Measurements from ENCODE around the gene NR3C2. TPM values are rescaled to one million over a fixed set of nuclear protein-coding genes. Genes with fewer than 3 reads are reported as not detected.

NR3C2 gene
- total and polyA plus RNA-seq, 2 of the 4 experiments (the other 2 are of a cell fraction), result 1.1 to 2.3 TPM

GRCh38 chr4:148481636-148482035, 39.4 kb upstream of the NR3C2 start:
- no peaks in the 10 kb centered on the region for H3K27me3 ChIP-seq (ENCODE audit: control insufficient read depth, insufficient read depth, low read length)
- no peak overlapping the region for H3K4me3 ChIP-seq (ENCODE audit: insufficient read depth, low read depth, low read length)
- in situ Hi-C loops (cut with MboI; ENCODE audit: low sequenced_read_pairs) (no loop called here), intact Hi-C loops (cut with micrococcal nuclease) (no loop called here), dilution Hi-C loops (cut with HindIII; ENCODE audit: low sequenced_read_pairs, unreplicated experiment) (no loop called here)
- ATAC-seq (ENCODE audit: low read depth) (no peak), DNase-seq (no peak)
- H2BK20ac ChIP-seq (ENCODE audit: low read depth, low read length), result no peak overlapping the region
- no TSS peak for BruUV-seq (replicated peaks)
- no peaks in the 10 kb centered on the region for H3K9me1 ChIP-seq (ENCODE audit: insufficient read depth, low read length)
- H3K56ac ChIP-seq (ENCODE audit: extremely low read depth, insufficient read depth, low read length), result no peak overlapping the region
- H2BK5ac ChIP-seq (ENCODE audit: low read depth, low read length, poor library complexity, severe bottlenecking), result no peak overlapping the region
- no peaks in the 10 kb centered on the region for H3K4me1 ChIP-seq (ENCODE audit: control insufficient read depth, insufficient read depth, low read length)
- H3K14ac ChIP-seq (replicated peaks; ENCODE audit: low read depth, low read length), result no peak overlapping the region
- H4K91ac ChIP-seq (ENCODE audit: insufficient read depth, low read depth, low read length), result no peak overlapping the region
- H2BK120ac ChIP-seq (ENCODE audit: low read depth, low read length), result no peak overlapping the region
- no peak overlapping the region for H4K5ac ChIP-seq (ENCODE audit: low read depth, low read length)
- H3K79me1 ChIP-seq (ENCODE audit: low read depth in 1 of 2, low read length in 2 of 2), result no peaks in the 10 kb centered on the region
- no peak overlapping the region for H3K4ac ChIP-seq (ENCODE audit: low read depth, low read length)
- H3K9ac ChIP-seq (ENCODE audit: low read depth, low read length), result no peak overlapping the region
- H3K4me2 ChIP-seq (ENCODE audit: low read depth, low read length), result no peak overlapping the region
- H3K18ac ChIP-seq (ENCODE audit: low read depth, low read length), result no peak overlapping the region
- no peak overlapping the region for H4K8ac ChIP-seq (ENCODE audit: low read depth in 2 of 2, low read length in 2 of 2)
- no peak overlapping the region for H2AK5ac ChIP-seq (ENCODE audit: low read depth, low read length)
- TF ChIP-seq RFX5 (IDR thresholded peaks at IDR 0.05; ENCODE audit: low read depth, low read length) (no peak), RAD21 (IDR thresholded peaks at IDR 0.05; ENCODE audit: low read length) (no peak), MXI1 (IDR thresholded peaks at IDR 0.05; ENCODE audit: borderline replicate concordance, low read depth, low read length) (no peak), RCOR1 (IDR thresholded peaks at IDR 0.05; ENCODE audit: insufficient replicate concordance, low read length) (no peak)
- H3K9me3 ChIP-seq (ENCODE audit: control insufficient read depth, insufficient read depth, low read length), result no peaks in the 10 kb centered on the region
- no peak overlapping the region for H2BK15ac ChIP-seq (ENCODE audit: low read depth, low read length)
- POLR2A ChIA-PET (ENCODE audit: unreplicated experiment), result no interaction called here
- CTCF ChIA-PET, result no interaction called here
- no peak overlapping the region for H2AFZ ChIP-seq (replicated peaks; ENCODE audit: low read length, poor library complexity)
- no peaks in the 10 kb centered on the region for H4K20me1 ChIP-seq (ENCODE audit: insufficient read depth, low read length)
- no peak overlapping the region for H3K23ac ChIP-seq (ENCODE audit: low read depth, low read length)
- H3K27ac ChIP-seq (ENCODE audit: insufficient read depth, low read length), result no peak overlapping the region
- 41% methylated on average over 3 of the region's 3 CpGs; no CpG with 5 or more reads in 1 of the 2 experiments for WGBS, 2 experiments (ENCODE audit: extremely low coverage in 2 of 2, insufficient read length in 1 of 2)
- H2AK9ac ChIP-seq (replicated peaks; ENCODE audit: low read depth, low read length, poor library complexity), result no peak overlapping the region
- H3K36me3 ChIP-seq (ENCODE audit: control insufficient read depth, insufficient read depth, low read length), result no peaks in the 10 kb centered on the region

All from IMR-90 (cell line).